ENCODE results near the gene SPAG16.

The SPAG16 gene

DNA sequence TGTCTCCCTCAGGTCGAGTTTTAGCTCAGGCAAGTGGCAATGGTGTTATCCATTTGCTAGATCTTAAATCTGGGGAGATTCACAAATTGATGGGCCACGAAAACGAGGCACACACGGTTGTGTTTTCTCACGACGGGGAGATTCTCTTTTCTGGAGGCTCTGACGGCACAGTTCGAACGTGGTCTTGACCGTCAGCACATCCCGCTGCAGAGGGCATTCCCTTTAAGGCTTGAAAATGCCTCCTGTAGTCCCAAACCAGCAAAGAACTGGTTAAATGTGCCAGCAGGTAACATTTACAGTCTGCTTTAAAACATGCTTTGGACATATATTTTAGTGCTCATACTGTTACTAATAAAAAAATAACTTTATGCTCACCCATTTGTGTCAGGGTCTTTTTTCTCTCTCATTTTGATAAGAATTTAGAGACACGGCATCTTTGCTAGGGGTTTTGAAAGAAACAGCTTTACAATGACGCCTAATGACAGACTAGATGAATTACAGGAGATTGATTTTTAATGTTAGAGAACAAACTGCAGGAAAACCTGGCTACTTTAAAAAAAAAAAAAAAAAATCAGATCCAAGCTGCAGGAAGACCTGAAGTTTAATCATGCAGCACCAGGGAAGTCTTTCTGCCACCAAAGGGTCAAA is 1126.0 kb downstream of the SPAG16 start:
- H3K27me3 ChIP-seq (ENCODE audit: insufficient read depth, poor library complexity, severe bottlenecking): no peaks in the 10 kb centered on the region
- no peak overlapping the region for H3K4me3 ChIP-seq (replicated peaks; ENCODE audit: insufficient read depth, low read length)
- TF ChIP-seq, protein P1, sequence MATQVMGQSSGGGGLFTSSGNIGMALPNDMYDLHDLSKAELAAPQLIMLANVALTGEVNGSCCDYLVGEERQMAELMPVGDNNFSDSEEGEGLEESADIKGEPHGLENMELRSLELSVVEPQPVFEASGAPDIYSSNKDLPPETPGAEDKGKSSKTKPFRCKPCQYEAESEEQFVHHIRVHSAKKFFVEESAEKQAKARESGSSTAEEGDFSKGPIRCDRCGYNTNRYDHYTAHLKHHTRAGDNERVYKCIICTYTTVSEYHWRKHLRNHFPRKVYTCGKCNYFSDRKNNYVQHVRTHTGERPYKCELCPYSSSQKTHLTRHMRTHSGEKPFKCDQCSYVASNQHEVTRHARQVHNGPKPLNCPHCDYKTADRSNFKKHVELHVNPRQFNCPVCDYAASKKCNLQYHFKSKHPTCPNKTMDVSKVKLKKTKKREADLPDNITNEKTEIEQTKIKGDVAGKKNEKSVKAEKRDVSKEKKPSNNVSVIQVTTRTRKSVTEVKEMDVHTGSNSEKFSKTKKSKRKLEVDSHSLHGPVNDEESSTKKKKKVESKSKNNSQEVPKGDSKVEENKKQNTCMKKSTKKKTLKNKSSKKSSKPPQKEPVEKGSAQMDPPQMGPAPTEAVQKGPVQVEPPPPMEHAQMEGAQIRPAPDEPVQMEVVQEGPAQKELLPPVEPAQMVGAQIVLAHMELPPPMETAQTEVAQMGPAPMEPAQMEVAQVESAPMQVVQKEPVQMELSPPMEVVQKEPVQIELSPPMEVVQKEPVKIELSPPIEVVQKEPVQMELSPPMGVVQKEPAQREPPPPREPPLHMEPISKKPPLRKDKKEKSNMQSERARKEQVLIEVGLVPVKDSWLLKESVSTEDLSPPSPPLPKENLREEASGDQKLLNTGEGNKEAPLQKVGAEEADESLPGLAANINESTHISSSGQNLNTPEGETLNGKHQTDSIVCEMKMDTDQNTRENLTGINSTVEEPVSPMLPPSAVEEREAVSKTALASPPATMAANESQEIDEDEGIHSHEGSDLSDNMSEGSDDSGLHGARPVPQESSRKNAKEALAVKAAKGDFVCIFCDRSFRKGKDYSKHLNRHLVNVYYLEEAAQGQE (IDR thresholded peaks at IDR 0.05; ENCODE audit: insufficient replicate concordance, low read depth): no peak
- no peak for TF ChIP-seq SPI1 (IDR thresholded peaks at IDR 0.05; ENCODE audit: borderline replicate concordance, low read depth)
- DNase-seq (ENCODE audit: low read depth in 1 of 2, low spot score in 1 of 2): no peak
- no peak overlapping the region for H3K27ac ChIP-seq (replicated peaks)

DNA sequence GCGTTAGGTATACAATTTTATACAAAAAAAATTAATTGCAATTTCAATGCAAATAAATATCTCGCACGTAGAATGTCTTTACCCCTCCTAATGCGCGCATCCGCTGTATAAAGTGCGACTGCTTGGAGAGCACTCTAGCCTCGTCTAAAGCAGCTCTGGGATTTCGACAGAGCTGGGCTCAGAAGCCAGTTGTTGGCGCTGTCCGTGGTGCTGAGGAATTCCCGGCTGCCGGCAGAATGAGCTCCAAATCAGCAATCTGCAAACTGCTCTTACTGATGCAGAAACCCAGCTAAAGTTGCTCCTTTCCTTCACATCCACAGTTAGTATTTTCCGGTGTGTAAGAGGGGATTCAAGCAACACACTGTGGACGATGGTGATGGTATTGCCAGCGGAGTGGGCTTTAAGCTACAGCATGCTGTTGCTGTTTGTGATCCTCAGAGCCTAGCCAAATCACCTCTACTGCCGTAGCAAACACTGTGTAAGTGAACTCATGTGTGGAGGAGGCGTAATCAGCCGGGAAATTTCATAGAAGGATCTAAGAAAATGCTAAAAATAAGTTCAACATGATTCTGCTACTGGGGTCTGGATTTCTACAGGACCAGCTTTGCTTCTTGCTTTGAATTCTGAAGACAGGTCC is 1126.8 kb downstream of the SPAG16 start, which contains the start of gene VWC2L:
Gene VWC2L, plus strand, starts transcription at position 137 of the 637 bp plus-strand sequence. CDS start 3,140 bp downstream, outside the sequence.
- peak in 1 of 2 experiments; percentile 42 for DNase-seq (ENCODE audit: low read depth in 1 of 2, low spot score in 1 of 2)
- TF ChIP-seq POLR2AphosphoS5 (IDR thresholded peaks at IDR 0.05; ENCODE audit: low read depth): no peak
- TF ChIP-seq, protein P1 (IDR thresholded peaks at IDR 0.05; ENCODE audit: insufficient replicate concordance, low read depth): peak; percentile 98
- Histone ChIP-seq H3K4me3 (replicated peaks; ENCODE audit: insufficient read depth, low read length) (no peak within 1 kb of the TSS), H3K27ac (replicated peaks) (no peak within 1 kb of the TSS), H3K27me3 (ENCODE audit: insufficient read depth, poor library complexity, severe bottlenecking) (no peaks in the 10 kb centered on the region)

DNA sequence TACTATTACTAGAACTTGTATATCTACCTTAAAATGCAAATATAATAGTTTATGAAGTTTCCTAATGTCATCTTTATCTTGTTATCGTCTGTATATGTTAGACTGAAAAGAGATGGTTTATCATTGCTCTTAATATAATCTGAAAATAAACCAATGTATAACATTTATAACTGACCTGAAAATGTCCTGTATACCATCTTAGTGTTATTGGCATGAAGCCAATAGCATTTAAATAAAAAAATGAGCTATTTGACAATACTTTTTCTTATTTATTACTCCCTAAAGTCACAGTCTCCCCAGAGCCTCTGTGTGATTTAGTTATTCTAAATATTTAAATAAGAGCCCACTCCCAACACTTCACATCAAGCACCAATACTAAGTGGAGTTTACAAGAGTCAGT is 1128.4 kb downstream of the SPAG16 start:
- Histone ChIP-seq H3K4me3 (replicated peaks; ENCODE audit: insufficient read depth, low read length) (no peak overlapping the region), H3K27ac (replicated peaks) (no peak overlapping the region), H3K27me3 (ENCODE audit: insufficient read depth, poor library complexity, severe bottlenecking) (no peaks in the 10 kb centered on the region)
- TF ChIP-seq, protein P2, sequence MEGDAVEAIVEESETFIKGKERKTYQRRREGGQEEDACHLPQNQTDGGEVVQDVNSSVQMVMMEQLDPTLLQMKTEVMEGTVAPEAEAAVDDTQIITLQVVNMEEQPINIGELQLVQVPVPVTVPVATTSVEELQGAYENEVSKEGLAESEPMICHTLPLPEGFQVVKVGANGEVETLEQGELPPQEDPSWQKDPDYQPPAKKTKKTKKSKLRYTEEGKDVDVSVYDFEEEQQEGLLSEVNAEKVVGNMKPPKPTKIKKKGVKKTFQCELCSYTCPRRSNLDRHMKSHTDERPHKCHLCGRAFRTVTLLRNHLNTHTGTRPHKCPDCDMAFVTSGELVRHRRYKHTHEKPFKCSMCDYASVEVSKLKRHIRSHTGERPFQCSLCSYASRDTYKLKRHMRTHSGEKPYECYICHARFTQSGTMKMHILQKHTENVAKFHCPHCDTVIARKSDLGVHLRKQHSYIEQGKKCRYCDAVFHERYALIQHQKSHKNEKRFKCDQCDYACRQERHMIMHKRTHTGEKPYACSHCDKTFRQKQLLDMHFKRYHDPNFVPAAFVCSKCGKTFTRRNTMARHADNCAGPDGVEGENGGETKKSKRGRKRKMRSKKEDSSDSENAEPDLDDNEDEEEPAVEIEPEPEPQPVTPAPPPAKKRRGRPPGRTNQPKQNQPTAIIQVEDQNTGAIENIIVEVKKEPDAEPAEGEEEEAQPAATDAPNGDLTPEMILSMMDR (IDR thresholded peaks at IDR 0.05; ENCODE audit: insufficient read depth, low read length): no peak
- no peak for TF ChIP-seq SPI1 (IDR thresholded peaks at IDR 0.05; ENCODE audit: borderline replicate concordance, low read depth)
- TF ChIP-seq, protein P1 (IDR thresholded peaks at IDR 0.05; ENCODE audit: insufficient replicate concordance, low read depth): no peak
- no peak for TF ChIP-seq GABPA (IDR thresholded peaks at IDR 0.05; ENCODE audit: low read depth)
- TF ChIP-seq POLR2AphosphoS5 (IDR thresholded peaks at IDR 0.05; ENCODE audit: low read depth): no peak
- no peak for DNase-seq (ENCODE audit: low read depth in 1 of 2, low spot score in 1 of 2)

DNA sequence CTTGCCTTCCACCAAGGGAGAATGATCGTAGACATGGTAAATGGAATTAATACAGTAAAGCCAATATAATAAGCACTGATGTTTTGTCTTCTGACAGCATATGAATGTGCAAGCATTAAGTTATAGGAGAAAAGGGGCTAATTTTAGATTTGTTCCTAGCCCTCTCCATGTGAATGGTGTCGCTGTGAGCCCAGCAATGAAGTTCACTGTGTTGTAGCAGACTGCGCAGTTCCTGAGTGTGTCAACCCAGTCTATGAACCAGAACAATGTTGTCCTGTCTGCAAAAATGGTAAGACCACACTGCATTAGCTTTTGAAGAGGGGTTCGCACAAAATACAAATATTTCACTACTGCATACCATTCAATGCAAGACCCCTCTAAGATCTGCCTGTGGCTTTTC is 1152.2 kb downstream of the SPAG16 start:
- Histone ChIP-seq H3K27ac (replicated peaks) (no peak overlapping the region), H3K4me3 (replicated peaks; ENCODE audit: insufficient read depth, low read length) (no peak overlapping the region), H3K27me3 (ENCODE audit: insufficient read depth, poor library complexity, severe bottlenecking) (no peaks in the 10 kb centered on the region)
- no peak for TF ChIP-seq POLR2AphosphoS5 (IDR thresholded peaks at IDR 0.05; ENCODE audit: low read depth)
- TF ChIP-seq, protein P1 (IDR thresholded peaks at IDR 0.05; ENCODE audit: insufficient replicate concordance, low read depth): no peak
- no peak for TF ChIP-seq GABPA (IDR thresholded peaks at IDR 0.05; ENCODE audit: low read depth)
- TF ChIP-seq, protein P2 (IDR thresholded peaks at IDR 0.05; ENCODE audit: insufficient read depth, low read length): no peak
- no peak for TF ChIP-seq SPI1 (IDR thresholded peaks at IDR 0.05; ENCODE audit: borderline replicate concordance, low read depth)
- DNase-seq (ENCODE audit: low read depth in 1 of 2, low spot score in 1 of 2): no peak

Data from HL-60 (cell line).